Measurements from ENCODE around the gene STOM. TPM values are rescaled to one million over a fixed set of nuclear protein-coding genes. Genes with fewer than 3 reads are reported as not detected.

Gene STOM
- total and polyA plus RNA-seq, 12 donors, result 104 to 389 (median 181) TPM

DNA sequence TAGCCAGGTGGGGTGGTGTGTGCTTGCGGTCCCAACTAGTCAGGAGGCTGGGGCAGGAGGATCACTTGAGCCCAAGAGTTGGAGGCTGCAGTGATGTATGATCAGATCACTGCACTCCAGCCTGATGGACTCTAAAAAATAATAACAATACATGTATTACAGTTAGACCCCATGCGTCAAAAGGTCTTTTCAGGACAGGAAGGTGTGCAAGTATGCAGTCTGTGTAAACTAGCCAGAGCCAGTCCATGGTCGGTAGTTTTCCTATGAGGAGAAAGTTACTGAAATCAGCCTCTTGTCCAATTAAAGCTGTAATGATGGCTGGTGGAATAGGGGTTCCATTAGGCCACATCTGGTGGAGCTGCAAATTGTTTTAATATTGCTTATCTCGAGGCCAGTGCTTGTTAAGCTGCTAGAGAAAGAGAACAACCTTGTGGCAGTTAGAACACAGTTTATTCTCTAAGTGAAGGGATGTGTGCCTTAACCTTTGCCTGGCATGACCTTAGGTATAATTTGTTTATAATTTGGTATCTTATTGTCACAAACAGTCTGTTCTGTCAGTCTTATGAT, 1.5 kb upstream of the STOM start:
- DNase-seq, result no peak
- intact Hi-C loops (cut with DNase I), result loop anchor here in 6 of 10 donors (2.0 to 10.0 kb wide), 8 partner anchors 21 to 94 kb away; no protein-coding TSS in a partner anchor
- 52 to 61% methylated on average over 4 of the region's 4 CpGs for WGBS, 2 donors
- peaks cover 3 to 79% (median 65%) of the 10 kb centered on the region in 9 donors for H3K4me1 ChIP-seq
- H3K36me3 ChIP-seq, result peaks cover 0 to 11% (median 0%) of the 10 kb centered on the region in 9 donors
- no peaks in the 10 kb centered on the region for H3K27me3 ChIP-seq
- H3K4me3 ChIP-seq, result no peak overlapping the region
- no peak for ATAC-seq
- H3K27ac ChIP-seq, result peak overlapping the region; percentile 16 to 99 (median 96)
- no peak for TF ChIP-seq CTCF (IDR thresholded peaks at IDR 0.05)
- no peaks in the 10 kb centered on the region for H3K9me3 ChIP-seq

DNA sequence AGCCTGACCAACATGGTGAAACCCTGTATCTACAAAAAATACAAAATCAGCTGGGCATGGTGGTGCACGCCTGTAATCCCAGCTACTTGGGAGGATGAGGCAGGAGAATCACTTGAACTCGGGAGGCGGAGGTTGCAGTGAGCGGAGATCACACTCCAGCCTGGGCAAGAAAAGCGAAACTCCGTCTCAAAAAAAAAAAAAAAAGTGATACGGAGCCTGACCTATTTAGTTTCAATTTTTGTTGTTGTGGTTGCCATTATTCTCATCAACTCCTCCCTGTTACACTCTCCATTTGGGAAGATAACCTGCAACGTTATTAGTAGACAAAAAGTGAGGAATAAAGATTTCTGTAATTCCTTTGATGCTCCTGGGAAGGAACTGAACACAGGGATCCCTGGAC, 1.3 kb downstream of the STOM start:
- 38 to 55% methylated on average over 8 of the region's 8 CpGs for WGBS, 2 donors
- no peaks in the 10 kb centered on the region for H3K9me3 ChIP-seq
- DNase-seq (no peak), ATAC-seq (no peak)
- H3K36me3 ChIP-seq, result peaks cover 0 to 33% (median 0%) of the 10 kb centered on the region in 9 donors
- peaks cover 6 to 88% (median 79%) of the 10 kb centered on the region in 9 donors for H3K4me1 ChIP-seq
- intact Hi-C loops (cut with DNase I), result loop anchor here in 2 of 10 donors (2.0 to 5.0 kb wide), 2 partner anchors 16 to 86 kb away; no protein-coding TSS in a partner anchor
- peak overlapping the region; percentile 88 to 99 (median 96) for H3K27ac ChIP-seq
- peak overlapping the region; percentile 50 to 86 (median 78) for H3K4me3 ChIP-seq
- TF ChIP-seq CTCF (IDR thresholded peaks at IDR 0.05), result no peak
- H3K27me3 ChIP-seq, result no peaks in the 10 kb centered on the region

GRCh38 chr9:121368138-121368522, 1.9 kb downstream of the STOM start:
- no peak for TF ChIP-seq CTCF (IDR thresholded peaks at IDR 0.05)
- H3K36me3 ChIP-seq, result peaks cover 0 to 33% (median 0%) of the 10 kb centered on the region in 9 donors
- no peak for DNase-seq
- peak overlapping the region; percentile 88 to 99 (median 96) for H3K27ac ChIP-seq
- 21 to 31% methylated on average over 1 of the region's 1 CpG for WGBS, 2 donors
- no peaks in the 10 kb centered on the region for H3K27me3 ChIP-seq
- ATAC-seq, result no peak
- peak overlapping the region; percentile 50 to 86 (median 78) for H3K4me3 ChIP-seq
- intact Hi-C loops (cut with DNase I), result loop anchor here in 2 of 10 donors (2.0 to 5.0 kb wide), 2 partner anchors 15 to 86 kb away; no protein-coding TSS in a partner anchor
- H3K9me3 ChIP-seq, result no peaks in the 10 kb centered on the region
- H3K4me1 ChIP-seq, result peaks cover 12 to 88% (median 81%) of the 10 kb centered on the region in 9 donors

GRCh38 chr9:121367306-121368137, 2.5 kb downstream of the STOM start:
- no peaks in the 10 kb centered on the region for H3K27me3 ChIP-seq
- peak overlapping the region; percentile 88 to 99 (median 96) for H3K27ac ChIP-seq
- no peaks in the 10 kb centered on the region for H3K9me3 ChIP-seq
- H3K36me3 ChIP-seq, result peaks cover 0 to 33% (median 0%) of the 10 kb centered on the region in 9 donors
- peaks cover 13 to 88% (median 81%) of the 10 kb centered on the region in 9 donors for H3K4me1 ChIP-seq
- WGBS, 2 donors, result 33 to 48% methylated on average over 4 of the region's 4 CpGs
- TF ChIP-seq CTCF (IDR thresholded peaks at IDR 0.05), result no peak
- H3K4me3 ChIP-seq, result peak overlapping the region; percentile 50 to 86 (median 78)
- intact Hi-C loops (cut with DNase I), result loop anchor here in 2 of 10 donors (2.0 to 5.0 kb wide), 2 partner anchors 15 to 85 kb away; no protein-coding TSS in a partner anchor
- DNase-seq, result no peak
- ATAC-seq, result no peak
